K562 (cell line): ENCODE results near the gene MDC1. TPM values are rescaled to one million over a fixed set of nuclear protein-coding genes. Genes with fewer than 3 reads are reported as not detected.

Experiments used
- ELF1 ChIP-seq: fragments of 200-800 bp; sonication (Bioruptor generic); IDR thresholded peaks from 2 replicates; pipeline ENCODE4 v1.6.1; 2016; ENCODE audit warnings: missing genetic modification characterization, missing compliant biosample characterization
- MTA2 ChIP-seq: fragments of 450-650 bp; IDR thresholded peaks from 2 replicates; pipeline ENCODE4 v1.6.1; 2016; ENCODE audit warnings: low read depth
- NFIX ChIP-seq: fragments of 250-450 bp; sonication (Bioruptor Pico); IDR thresholded peaks from 2 replicates; pipeline ENCODE4 v1.4.0; 2020; ENCODE audit warnings: low read depth, mild to moderate bottlenecking, moderate library complexity
- POLR2AphosphoS5 ChIP-seq: IDR thresholded peaks from 2 replicates; pipeline ENCODE4 v1.6.1; 2011; ENCODE audit warnings: mild to moderate bottlenecking, low read depth, low read length, moderate library complexity; ENCODE audit not compliant: control insufficient read depth, insufficient read depth
- SAFB ChIP-seq: fragments of 200-400 bp; formaldehyde crosslinking; IDR thresholded peaks from 2 replicates; pipeline ENCODE4 v1.6.1; 2017; ENCODE audit warnings: low read depth, low read length, borderline replicate concordance
- SNIP1 ChIP-seq: fragments of 450-650 bp; IDR thresholded peaks from 2 replicates; pipeline ENCODE4 v1.7.1; 2017; ENCODE audit warnings: low read depth, mild to moderate bottlenecking
- TAL1 ChIP-seq: fragments of 450-650 bp; IDR thresholded peaks from 2 replicates; pipeline ENCODE4 v1.6.1; 2016; ENCODE audit warnings: mild to moderate bottlenecking
- TBP ChIP-seq: optimal IDR thresholded peaks from 2 replicates; pipeline ENCODE3; 2011; ENCODE audit warnings: low read depth, low read length, improper control_type of control experiment
- ZKSCAN1 ChIP-seq: fragments of 150-350 bp; IDR thresholded peaks from 2 replicates; pipeline ENCODE4 v1.6.1; 2016; ENCODE audit warnings: low read depth, low read length
- ZNF174 ChIP-seq: fragments of 250-450 bp; sonication (Bioruptor Pico); IDR thresholded peaks from 2 replicates; pipeline ENCODE4 v1.4.0; 2020; ENCODE audit warnings: mild to moderate bottlenecking
- ZNF347 ChIP-seq: fragments of 450-650 bp; formaldehyde crosslinking; IDR thresholded peaks from 2 replicates; pipeline ENCODE4 v1.4.0; 2020; ENCODE audit warnings: low read depth, mild to moderate bottlenecking, moderate library complexity
- ZNF696 ChIP-seq: fragments of 250-450 bp; sonication (Bioruptor Pico); conservative IDR thresholded peaks from 2 replicates; pipeline ENCODE4 v1.4.0; 2020; ENCODE audit warnings: mild to moderate bottlenecking, moderate library complexity
- ZNF79 ChIP-seq: fragments of 250-450 bp; sonication (Bioruptor Pico); IDR thresholded peaks from 2 replicates; pipeline ENCODE4 v1.4.0; 2020; ENCODE audit warnings: low read depth, mild to moderate bottlenecking, moderate library complexity
- ZSCAN29 ChIP-seq: fragments of 450-650 bp; IDR thresholded peaks from 2 replicates; pipeline ENCODE4 v1.6.1; 2017
- polyA plus RNA-seq, 8 experiments: library from polyadenylated mRNA; depleted of rRNA in 4 of 8; stranded (reverse) in 5 of 8; unstranded in 3 of 8; fragments of >200 nt; fragmentation: Nextera tagmentation in 2 of 8; fragmentation: Illumina TruSeq in 1 of 8; extraction: Ambion mirVana in 2 of 8; extraction: Trizol in 1 of 8; gene quantifications; 2 replicates each; pipeline versions ENCODE4 v1.2.1 to v1.2.3, GENCODE V29; 2011 to 2014; ENCODE audit warnings: inconsistent platforms in 1 of 8, missing spikeins in 1 of 8
- total RNA-seq, 7 experiments: library from RNA; depleted of rRNA in 6 of 7; stranded (reverse); fragments of >200 nt in 6 of 7; fragmentation: Illumina TruSeq in 2 of 7; extraction: Trizol in 2 of 7; gene quantifications; 2 replicates each; pipeline versions ENCODE4 v1.2.1 to v1.2.3, GENCODE V29; 2011 to 2021; ENCODE audit warnings: low replicate concordance in 1 of 7
- TF ChIP-seq, protein P1 (sequence below): fragments of 250-450 bp; sonication (Bioruptor Pico); IDR thresholded peaks from 2 replicates; pipeline ENCODE4 v1.8.0; 2022; ENCODE audit warnings: inconsistent platforms, mild to moderate bottlenecking, moderate library complexity, borderline replicate concordance
- TF ChIP-seq, protein P2 (sequence below): IDR thresholded peaks from 2 replicates; pipeline ENCODE4 v1.6.1; 2011; ENCODE audit not compliant: insufficient read length; ENCODE audit errors: extremely low read depth
- TF ChIP-seq, protein P3 (sequence below), 2 experiments: IDR thresholded peaks; 2 replicates each; pipeline ENCODE4 v1.6.1; 2011; ENCODE audit warnings: borderline replicate concordance in 1 of 2, control low read depth in 1 of 2, low read depth in 1 of 2, low read length in 1 of 2, mild to moderate bottlenecking in 1 of 2, mixed read lengths in 1 of 2, moderate library complexity in 1 of 2; ENCODE audit not compliant: insufficient read depth in 1 of 2, insufficient read length in 1 of 2, poor library complexity in 1 of 2, severe bottlenecking in 1 of 2; ENCODE audit errors: extremely low read depth in 1 of 2
- TF ChIP-seq, protein P4 (sequence below): fragments of 250-450 bp; sonication (Bioruptor Pico); IDR thresholded peaks from 2 replicates; pipeline ENCODE4 v1.8.0; 2021; ENCODE audit warnings: mild to moderate bottlenecking, moderate library complexity
- TF ChIP-seq, protein P5 (sequence below): fragments of 150-350 bp; conservative IDR thresholded peaks from 2 replicates; pipeline ENCODE4 v1.6.1; 2014; ENCODE audit warnings: low read length

The MDC1 gene
- total and polyA plus RNA-seq, 9 of the 15 experiments (the other 6 are each of a cell fraction or from before 2014, with no cell fraction given) = 8.2 to 114 (median 20.0) TPM

DNA sequence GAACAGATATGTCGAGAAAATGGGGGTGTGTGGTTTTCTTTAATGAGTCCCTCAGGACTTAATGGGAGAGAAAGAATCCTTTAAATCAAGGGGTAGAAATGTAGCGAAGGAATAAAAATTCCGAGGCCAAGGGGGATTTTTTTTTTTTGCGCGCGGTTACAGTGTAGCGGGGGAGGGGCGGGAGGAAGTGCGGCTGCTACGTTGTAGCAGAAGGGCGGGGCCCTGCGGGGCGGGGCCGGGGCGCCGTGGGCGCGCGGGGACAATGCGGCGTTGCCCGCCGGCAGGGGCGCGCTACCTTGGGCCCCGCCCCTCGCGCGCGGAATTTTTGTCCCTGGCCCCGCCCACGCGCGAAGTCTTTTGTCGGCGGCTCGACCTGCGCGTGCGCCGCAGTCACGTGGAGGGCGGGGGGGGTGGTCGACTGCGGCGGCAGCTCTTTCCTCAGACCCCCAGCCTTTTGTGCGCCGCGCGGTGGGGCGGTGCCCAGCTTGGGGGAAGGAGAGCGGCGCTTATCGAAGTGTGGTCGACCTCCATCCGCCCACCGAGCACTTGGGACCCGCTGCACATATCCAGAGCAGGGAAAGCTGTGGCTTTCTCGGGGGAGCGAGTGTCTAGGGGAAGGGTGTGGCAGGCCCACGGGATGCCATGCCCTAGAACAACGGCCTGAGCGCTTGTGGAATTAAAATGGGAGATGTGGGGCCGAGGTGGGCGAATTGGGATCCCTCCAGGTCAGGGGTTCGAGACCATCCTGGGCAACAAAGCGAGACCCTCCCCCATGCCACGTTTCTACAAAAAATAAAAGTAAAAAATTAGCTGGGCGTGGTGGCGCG is 4.3 kb upstream of the MDC1 start (continued):
- 0 out of 2 replicates have a peak, but pooled peaks have one; percentile 71 for TF ChIP-seq ZNF696 (CRISPR knock-in tag)
- TF ChIP-seq, protein P1, sequence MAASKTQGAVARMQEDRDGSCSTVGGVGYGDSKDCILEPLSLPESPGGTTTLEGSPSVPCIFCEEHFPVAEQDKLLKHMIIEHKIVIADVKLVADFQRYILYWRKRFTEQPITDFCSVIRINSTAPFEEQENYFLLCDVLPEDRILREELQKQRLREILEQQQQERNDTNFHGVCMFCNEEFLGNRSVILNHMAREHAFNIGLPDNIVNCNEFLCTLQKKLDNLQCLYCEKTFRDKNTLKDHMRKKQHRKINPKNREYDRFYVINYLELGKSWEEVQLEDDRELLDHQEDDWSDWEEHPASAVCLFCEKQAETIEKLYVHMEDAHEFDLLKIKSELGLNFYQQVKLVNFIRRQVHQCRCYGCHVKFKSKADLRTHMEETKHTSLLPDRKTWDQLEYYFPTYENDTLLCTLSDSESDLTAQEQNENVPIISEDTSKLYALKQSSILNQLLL (CRISPR knock-in tag) = no peak
- TF ChIP-seq SNIP1 = no peak
- TF ChIP-seq ZNF174 (CRISPR knock-in tag) = no peak
- peak; percentile 91 for TF ChIP-seq POLR2AphosphoS5
- TF ChIP-seq, protein P2, sequence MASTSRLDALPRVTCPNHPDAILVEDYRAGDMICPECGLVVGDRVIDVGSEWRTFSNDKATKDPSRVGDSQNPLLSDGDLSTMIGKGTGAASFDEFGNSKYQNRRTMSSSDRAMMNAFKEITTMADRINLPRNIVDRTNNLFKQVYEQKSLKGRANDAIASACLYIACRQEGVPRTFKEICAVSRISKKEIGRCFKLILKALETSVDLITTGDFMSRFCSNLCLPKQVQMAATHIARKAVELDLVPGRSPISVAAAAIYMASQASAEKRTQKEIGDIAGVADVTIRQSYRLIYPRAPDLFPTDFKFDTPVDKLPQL = no peak
- TF ChIP-seq ZKSCAN1 = no peak
- no peak for TF ChIP-seq MTA2
- TF ChIP-seq TBP = no peak
- TF ChIP-seq TAL1 = no peak
- peak; percentile 79; the same call in 1 of the 2 replicates for TF ChIP-seq ZNF347 (CRISPR knock-in tag)
- TF ChIP-seq SAFB = peak; percentile 97
- TF ChIP-seq NFIX (CRISPR knock-in tag) = no peak
- TF ChIP-seq, protein P3, sequence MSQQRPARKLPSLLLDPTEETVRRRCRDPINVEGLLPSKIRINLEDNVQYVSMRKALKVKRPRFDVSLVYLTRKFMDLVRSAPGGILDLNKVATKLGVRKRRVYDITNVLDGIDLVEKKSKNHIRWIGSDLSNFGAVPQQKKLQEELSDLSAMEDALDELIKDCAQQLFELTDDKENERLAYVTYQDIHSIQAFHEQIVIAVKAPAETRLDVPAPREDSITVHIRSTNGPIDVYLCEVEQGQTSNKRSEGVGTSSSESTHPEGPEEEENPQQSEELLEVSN (IDR thresholded peaks at IDR 0.05; ENCODE audit: borderline replicate concordance in 1 of 2, extremely low read depth in 1 of 2, insufficient read depth in 1 of 2, insufficient read length in 1 of 2, low read depth in 1 of 2, low read length in 1 of 2, poor library complexity in 1 of 2, severe bottlenecking in 1 of 2) = peak; percentile 29 to 85
- TF ChIP-seq ZNF79 (CRISPR knock-in tag) = no peak
- no peak for TF ChIP-seq ZSCAN29
- TF ChIP-seq, protein P4, sequence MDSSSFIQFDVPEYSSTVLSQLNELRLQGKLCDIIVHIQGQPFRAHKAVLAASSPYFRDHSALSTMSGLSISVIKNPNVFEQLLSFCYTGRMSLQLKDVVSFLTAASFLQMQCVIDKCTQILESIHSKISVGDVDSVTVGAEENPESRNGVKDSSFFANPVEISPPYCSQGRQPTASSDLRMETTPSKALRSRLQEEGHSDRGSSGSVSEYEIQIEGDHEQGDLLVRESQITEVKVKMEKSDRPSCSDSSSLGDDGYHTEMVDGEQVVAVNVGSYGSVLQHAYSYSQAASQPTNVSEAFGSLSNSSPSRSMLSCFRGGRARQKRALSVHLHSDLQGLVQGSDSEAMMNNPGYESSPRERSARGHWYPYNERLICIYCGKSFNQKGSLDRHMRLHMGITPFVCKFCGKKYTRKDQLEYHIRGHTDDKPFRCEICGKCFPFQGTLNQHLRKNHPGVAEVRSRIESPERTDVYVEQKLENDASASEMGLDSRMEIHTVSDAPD = no peak
- TF ChIP-seq, protein P5, sequence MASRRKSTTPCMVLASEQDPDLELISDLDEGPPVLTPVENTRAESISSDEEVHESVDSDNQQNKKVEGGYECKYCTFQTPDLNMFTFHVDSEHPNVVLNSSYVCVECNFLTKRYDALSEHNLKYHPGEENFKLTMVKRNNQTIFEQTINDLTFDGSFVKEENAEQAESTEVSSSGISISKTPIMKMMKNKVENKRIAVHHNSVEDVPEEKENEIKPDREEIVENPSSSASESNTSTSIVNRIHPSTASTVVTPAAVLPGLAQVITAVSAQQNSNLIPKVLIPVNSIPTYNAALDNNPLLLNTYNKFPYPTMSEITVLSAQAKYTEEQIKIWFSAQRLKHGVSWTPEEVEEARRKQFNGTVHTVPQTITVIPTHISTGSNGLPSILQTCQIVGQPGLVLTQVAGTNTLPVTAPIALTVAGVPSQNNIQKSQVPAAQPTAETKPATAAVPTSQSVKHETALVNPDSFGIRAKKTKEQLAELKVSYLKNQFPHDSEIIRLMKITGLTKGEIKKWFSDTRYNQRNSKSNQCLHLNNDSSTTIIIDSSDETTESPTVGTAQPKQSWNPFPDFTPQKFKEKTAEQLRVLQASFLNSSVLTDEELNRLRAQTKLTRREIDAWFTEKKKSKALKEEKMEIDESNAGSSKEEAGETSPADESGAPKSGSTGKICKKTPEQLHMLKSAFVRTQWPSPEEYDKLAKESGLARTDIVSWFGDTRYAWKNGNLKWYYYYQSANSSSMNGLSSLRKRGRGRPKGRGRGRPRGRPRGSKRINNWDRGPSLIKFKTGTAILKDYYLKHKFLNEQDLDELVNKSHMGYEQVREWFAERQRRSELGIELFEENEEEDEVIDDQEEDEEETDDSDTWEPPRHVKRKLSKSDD = no peak
- peak; percentile 57; the same call in 1 of the 2 replicates for TF ChIP-seq ELF1 (tag)
